HG03196 (cell line): ENCODE results near the gene BBS12.

Source experiments
- ATAC-seq: cut with Tn5 transposase; IDR thresholded peaks from one replicate; pipeline ENCODE4 v1.9.1; 2021; ENCODE audit not compliant: unreplicated experiment

BBS12 gene

DNA sequence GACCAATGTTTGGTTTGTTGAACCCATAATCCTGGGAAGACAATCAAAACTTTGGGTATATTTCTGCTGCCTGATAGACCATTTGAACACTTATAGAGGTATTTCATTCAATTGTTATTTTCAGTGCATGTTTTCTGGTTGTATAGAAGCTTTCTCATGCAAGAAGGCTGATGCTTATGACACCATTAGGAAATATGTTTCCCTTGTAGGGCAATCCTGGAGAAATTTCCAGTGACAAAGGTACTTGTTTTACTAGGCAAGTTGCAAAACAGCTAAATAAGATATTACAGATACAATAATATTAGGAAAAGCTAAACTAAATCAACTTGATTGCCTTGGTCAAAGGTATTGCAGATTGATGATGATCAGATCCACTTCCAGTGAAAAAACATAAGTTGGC is 61.3 kb downstream of the BBS12 start:
- no peak for ATAC-seq
